ENCODE results near the gene SNRNP27.

The SNRNP27 gene

DNA sequence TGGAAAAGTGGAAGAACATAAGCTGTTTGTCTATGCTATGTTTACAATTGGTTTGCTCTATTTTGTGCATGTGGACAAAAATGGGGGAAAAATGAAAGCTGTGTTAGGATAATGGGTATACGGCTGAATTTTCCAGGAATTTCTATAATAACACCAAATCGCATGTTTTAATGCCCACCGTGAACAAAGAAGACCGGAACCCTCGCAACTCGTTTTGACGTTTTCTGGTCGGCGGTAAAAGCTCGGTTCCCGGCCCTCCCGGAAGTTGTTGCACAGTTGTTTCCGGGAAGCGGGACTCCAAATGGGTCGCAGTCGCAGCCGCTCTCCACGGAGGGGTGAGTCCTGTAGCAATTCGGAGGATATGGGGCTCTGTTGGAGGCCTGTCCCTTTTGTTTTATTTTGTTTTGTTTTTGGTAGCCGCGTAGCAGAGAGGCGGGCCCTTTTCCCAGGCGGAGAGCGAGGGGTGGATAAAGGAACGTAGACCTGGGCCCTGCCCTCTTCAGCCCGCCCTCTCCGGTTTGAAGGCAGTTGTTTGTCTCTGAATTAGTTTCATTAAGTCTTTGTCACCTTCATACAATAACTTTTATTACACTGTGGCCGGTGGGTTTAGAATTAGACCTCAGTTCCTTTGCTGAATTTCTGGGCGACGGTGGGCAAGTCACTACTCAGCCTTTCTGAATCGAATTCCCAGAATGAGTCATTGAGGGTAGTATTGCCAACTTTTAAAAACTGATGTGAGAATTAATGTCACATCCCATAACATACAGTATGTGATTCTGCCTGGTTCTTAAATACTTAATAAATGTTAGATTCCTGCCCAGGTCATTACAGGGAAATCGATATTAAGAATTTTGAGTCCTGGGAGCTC, at the start of gene SNRNP27:
TSS of gene SNRNP27 (plus strand) at position 273 of the 868 bp plus-strand sequence. CDS start at position 302, 29 bp downstream.
- no peak for TF ChIP-seq CTCF (IDR thresholded peaks at IDR 0.05; ENCODE audit: low read length, missing control alignments)

DNA sequence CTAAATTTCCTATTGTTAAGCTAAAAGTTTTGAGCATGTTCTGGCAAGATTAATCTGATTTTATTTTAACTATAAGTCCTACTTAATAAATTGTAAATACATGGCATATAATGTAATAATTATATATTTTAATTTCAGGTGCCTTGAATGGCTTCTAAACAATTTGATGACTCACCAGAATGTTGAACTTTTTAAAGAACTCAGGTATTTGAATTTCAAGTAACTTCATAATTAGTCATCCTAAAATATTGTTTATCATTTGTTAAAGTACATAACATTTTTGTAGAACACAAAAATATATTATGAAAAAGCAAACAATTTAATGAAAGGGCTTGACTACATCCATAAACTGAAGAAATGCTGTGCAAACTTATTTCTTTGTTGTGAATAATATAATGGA, 49.8 kb upstream of the SNRNP27 start:
- TF ChIP-seq CTCF (IDR thresholded peaks at IDR 0.05; ENCODE audit: low read length, missing control alignments), result no peak
- H3K4me3 ChIP-seq (replicated peaks; ENCODE audit: low read depth, low read length), result no peak overlapping the region
- no peak for DNase-seq (ENCODE audit: low read depth)

More for the DNA sequence above, at the start of gene SNRNP27:
- peak; percentile 89 for DNase-seq (ENCODE audit: low read depth)
- H3K4me3 ChIP-seq (replicated peaks; ENCODE audit: low read depth, low read length), result peak within 1 kb of the TSS; percentile 88

DNA sequence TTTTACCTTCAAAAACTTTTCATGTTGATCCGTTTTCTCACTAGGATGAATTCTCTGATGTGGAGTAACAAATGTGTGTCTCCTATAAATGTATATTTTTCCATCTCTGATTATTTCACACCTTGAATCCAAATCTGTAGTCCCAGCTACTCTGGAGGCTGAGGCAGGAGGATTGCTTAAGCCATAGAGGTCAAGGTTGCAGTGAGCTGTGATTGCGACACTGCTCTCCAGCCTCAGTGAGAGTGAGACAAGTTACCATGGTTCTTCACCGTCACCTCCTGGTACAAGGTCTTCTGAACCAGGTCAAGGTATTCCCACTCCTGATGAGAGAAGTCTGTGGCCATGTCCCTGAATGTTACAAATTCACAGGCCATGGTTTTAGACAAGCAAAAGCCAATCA, 49.2 kb upstream of the SNRNP27 start:
- H3K4me3 ChIP-seq (replicated peaks; ENCODE audit: low read depth, low read length), result no peak overlapping the region
- no peak for DNase-seq (ENCODE audit: low read depth)
- no peak for TF ChIP-seq CTCF (IDR thresholded peaks at IDR 0.05; ENCODE audit: low read length, missing control alignments)

DNA sequence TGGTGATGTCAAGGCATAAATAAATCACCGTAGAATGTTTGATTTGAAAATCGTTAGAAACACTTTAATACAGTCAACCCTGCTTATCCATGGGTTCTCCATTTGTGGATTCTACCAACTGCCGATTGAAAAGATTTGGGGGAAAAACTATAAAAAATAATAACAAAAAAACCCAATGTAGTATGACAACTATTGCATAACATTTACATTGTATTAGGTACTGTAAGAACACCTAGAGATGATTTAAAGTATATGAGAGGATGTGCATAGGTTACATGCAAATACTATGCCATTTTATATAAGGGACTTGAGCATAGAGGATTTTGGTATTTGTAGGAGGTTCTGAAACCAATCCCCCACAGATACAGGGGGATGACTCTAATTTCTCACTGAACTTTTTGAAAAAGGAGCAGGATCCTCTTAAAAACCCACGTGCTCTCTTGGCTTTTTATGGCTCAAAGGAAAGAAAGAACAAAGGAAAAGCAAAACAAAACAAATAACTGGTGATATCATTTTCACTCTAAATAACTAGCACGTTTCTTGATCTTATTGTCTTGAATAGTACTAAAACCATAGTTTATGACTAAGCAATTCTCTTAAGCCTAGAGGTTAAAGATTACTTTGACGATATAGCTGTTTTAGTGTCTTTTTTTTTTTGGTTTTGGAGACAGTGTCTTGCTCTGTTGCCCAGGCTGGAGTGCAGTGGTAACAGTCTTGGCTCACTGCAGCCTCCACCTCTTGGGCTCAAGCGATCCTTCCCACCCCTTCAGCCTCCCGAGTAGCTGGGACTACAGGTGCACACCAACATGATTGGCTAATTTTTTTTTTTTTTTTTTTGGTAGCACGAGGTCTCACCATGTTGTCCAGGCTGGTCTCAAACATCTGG, 47.3 kb upstream of the SNRNP27 start:
- DNase-seq (ENCODE audit: low read depth), result no peak
- no peak for TF ChIP-seq CTCF (IDR thresholded peaks at IDR 0.05; ENCODE audit: low read length, missing control alignments)
- H3K4me3 ChIP-seq (replicated peaks; ENCODE audit: low read depth, low read length), result no peak overlapping the region

DNA sequence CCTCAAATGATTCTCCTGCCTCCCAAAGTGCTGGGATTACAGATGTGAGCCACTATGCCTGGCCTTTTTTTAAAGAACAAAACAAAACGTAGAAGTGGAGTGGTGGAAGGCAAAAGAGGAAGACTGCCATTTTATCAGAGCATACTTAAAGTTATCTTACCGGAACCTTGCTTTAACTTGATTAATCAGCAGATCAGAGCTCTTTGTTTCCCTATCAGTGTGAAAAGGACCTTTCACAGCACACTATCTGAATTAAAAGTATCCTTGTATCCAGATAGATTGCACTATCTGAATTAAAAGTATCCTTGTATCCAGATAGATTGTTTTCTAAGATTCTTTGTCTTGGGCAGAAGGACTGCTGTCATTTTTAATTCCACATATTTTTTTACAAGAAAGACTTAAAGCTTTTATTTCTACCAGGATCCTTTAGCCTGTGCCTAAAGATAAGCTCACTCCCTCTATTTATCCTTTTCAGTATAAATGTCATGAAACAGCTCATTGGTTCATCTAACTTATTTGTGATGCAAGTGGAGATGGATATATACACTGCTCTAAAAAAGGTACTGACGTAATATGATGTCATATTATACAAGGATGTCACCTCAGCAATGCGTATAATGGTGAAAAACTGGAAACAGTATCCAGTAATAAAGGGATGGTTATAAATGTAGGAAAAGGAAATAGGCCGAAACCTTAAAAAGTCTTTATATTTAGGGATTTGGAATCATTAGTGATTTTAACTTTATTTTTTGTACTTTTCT, 46.5 kb upstream of the SNRNP27 start:
- no peak for TF ChIP-seq CTCF (IDR thresholded peaks at IDR 0.05; ENCODE audit: low read length, missing control alignments)
- DNase-seq (ENCODE audit: low read depth), result no peak
- no peak overlapping the region for H3K4me3 ChIP-seq (replicated peaks; ENCODE audit: low read depth, low read length)

DNA sequence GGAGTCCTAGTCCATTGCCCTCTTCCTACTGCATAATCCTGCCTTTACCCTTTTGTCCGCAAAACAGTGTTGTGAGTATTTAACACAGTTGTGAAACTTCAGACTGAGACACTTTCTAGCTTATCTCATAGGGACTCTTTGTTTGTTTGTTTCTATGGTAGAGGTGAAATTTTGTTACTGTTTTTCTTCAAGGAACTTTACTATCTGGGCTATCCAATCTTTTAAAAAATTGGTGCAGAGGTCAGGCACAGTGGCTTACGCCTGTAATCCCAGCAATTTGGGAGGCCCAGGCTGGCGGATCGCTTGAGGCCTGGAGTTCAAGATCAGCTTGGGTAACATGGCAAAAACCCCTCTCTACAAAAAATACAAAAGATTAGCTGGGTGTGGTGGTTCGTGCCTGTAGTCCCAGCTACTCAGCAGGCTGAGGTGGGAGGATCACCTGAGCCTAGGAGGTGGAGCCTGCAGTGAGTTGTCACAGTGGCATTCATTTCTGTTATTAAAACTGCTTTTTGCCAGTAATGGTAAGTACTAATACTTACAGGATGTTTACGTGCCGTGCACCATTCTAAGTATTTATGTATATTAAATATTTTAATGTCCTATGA, 45.5 kb upstream of the SNRNP27 start:
- TF ChIP-seq CTCF (IDR thresholded peaks at IDR 0.05; ENCODE audit: low read length, missing control alignments), result no peak
- no peak overlapping the region for H3K4me3 ChIP-seq (replicated peaks; ENCODE audit: low read depth, low read length)

More for the DNA sequence above, 45.5 kb upstream of the SNRNP27 start:
- DNase-seq (ENCODE audit: low read depth), result no peak

Data from fibroblast of pulmonary artery (primary cell).